Chondrocyte (in vitro differentiated cells): ENCODE measurements around the gene RBX1. TPM values are rescaled to one million over a fixed set of nuclear protein-coding genes. Genes with fewer than 3 reads are reported as not detected.

Experiments
- DNase-seq: peaks from one replicate; pipeline ENCODE4 v3.0.0; 2021; ENCODE audit warnings: mixed read lengths, low spot score
- H3K27ac Mint-ChIP-seq: one replicate; pipeline ENCODE4 v1.8.0; 2021; ENCODE audit warnings: mild to moderate bottlenecking, moderate library complexity, mixed read lengths; ENCODE audit not compliant: unreplicated experiment
- H3K27me3 Mint-ChIP-seq: 2 replicates; pipeline ENCODE4 v1.8.0; 2021; ENCODE audit warnings: low read depth, mixed read lengths
- H3K36me3 Mint-ChIP-seq: 2 replicates; pipeline ENCODE4 v1.8.0; 2021; ENCODE audit warnings: low read depth, mixed read lengths
- H3K4me1 Mint-ChIP-seq: 2 replicates; pipeline ENCODE4 v1.8.0; 2021; ENCODE audit warnings: low read depth, mild to moderate bottlenecking, mixed read lengths
- H3K4me3 Mint-ChIP-seq: one replicate; pipeline ENCODE4 v1.8.0; 2021; ENCODE audit warnings: mild to moderate bottlenecking, moderate library complexity, mixed read lengths; ENCODE audit not compliant: unreplicated experiment
- H3K9me3 Mint-ChIP-seq: 2 replicates; pipeline ENCODE4 v1.8.0; 2021; ENCODE audit warnings: low read depth, mixed read lengths
- CTCF ChIP-seq: fragments of 200-600 bp; sonication (generic); IDR thresholded peaks from 2 replicates; pipeline ENCODE4 v1.5.0; 2021; ENCODE audit warnings: antibody characterized with exemption, mild to moderate bottlenecking, moderate library complexity
- total RNA-seq: library from RNA; stranded (reverse); gene quantifications from 3 replicates; pipeline ENCODE4 v1.2.1, GENCODE V29; 2021

Gene RBX1
- total RNA-seq, 1 donor from 2014 or later, result 54.8 TPM

GRCh38 chr22:41003976-41004375, 52.8 kb downstream of the RBX1 start:
- Mint-ChIP-seq H3K27ac (no peak overlapping the region), H3K4me1 (peaks cover 5% of the 10 kb centered on the region)

GRCh38 chr22:41009222-41009948, 58.2 kb downstream of the RBX1 start:
- Mint-ChIP-seq H3K4me3 (no peak overlapping the region), H3K27me3 (no peaks in the 10 kb centered on the region), H3K36me3 (no peaks in the 10 kb centered on the region), H3K27ac (no peak overlapping the region), H3K4me1 (peaks cover 3% of the 10 kb centered on the region), H3K9me3 (no peaks in the 10 kb centered on the region)
- TF ChIP-seq CTCF, result no peak
- DNase-seq, result no peak

More at GRCh38 chr22:41003976-41004375, 52.8 kb downstream of the RBX1 start:
- no peak for TF ChIP-seq CTCF
- H3K27me3 Mint-ChIP-seq, result no peaks in the 10 kb centered on the region
- H3K9me3 Mint-ChIP-seq, result peaks cover 3% of the 10 kb centered on the region
- H3K4me3 Mint-ChIP-seq, result no peak overlapping the region
- H3K36me3 Mint-ChIP-seq, result no peaks in the 10 kb centered on the region
- DNase-seq, result no peak

- Mint-ChIP-seq H3K36me3 (no peaks in the 10 kb centered on the region), H3K4me3 (no peak overlapping the region), H3K9me3 (no peaks in the 10 kb centered on the region), H3K27ac (no peak overlapping the region), H3K27me3 (no peaks in the 10 kb centered on the region), H3K4me1 (peaks cover under 1% of the 10 kb centered on the region)
- no peak for TF ChIP-seq CTCF
- DNase-seq, result no peak
Measured at GRCh38 chr22:41015003-41015402, 63.8 kb downstream of the RBX1 start.

GRCh38 chr22:41021061-41021612, 70.0 kb downstream of the RBX1 start:
- no peak for DNase-seq
- Mint-ChIP-seq H3K27ac (peak overlapping the region; percentile 88), H3K36me3 (no peaks in the 10 kb centered on the region), H3K4me3 (peak overlapping the region; percentile 91), H3K9me3 (no peaks in the 10 kb centered on the region), H3K27me3 (no peaks in the 10 kb centered on the region), H3K4me1 (peaks cover 20% of the 10 kb centered on the region)
- TF ChIP-seq CTCF, result no peak

- Mint-ChIP-seq H3K27me3 (no peaks in the 10 kb centered on the region), H3K27ac (peak overlapping the region; percentile 98), H3K36me3 (no peaks in the 10 kb centered on the region), H3K9me3 (no peaks in the 10 kb centered on the region), H3K4me3 (peak overlapping the region; percentile 91), H3K4me1 (peaks cover 20% of the 10 kb centered on the region)
- DNase-seq, result no peak
- TF ChIP-seq CTCF, result peak; percentile 54
Measured at GRCh38 chr22:41021613-41022454, 70.7 kb downstream of the RBX1 start.
